ENCODE data around the gene NKX2-1.
"Not testable (repeated sequence)": the region's sequence is repeated elsewhere in the genome, so short reads cannot be mapped to it uniquely, and the experiment has no call there.

The NKX2-1 gene

DNA sequence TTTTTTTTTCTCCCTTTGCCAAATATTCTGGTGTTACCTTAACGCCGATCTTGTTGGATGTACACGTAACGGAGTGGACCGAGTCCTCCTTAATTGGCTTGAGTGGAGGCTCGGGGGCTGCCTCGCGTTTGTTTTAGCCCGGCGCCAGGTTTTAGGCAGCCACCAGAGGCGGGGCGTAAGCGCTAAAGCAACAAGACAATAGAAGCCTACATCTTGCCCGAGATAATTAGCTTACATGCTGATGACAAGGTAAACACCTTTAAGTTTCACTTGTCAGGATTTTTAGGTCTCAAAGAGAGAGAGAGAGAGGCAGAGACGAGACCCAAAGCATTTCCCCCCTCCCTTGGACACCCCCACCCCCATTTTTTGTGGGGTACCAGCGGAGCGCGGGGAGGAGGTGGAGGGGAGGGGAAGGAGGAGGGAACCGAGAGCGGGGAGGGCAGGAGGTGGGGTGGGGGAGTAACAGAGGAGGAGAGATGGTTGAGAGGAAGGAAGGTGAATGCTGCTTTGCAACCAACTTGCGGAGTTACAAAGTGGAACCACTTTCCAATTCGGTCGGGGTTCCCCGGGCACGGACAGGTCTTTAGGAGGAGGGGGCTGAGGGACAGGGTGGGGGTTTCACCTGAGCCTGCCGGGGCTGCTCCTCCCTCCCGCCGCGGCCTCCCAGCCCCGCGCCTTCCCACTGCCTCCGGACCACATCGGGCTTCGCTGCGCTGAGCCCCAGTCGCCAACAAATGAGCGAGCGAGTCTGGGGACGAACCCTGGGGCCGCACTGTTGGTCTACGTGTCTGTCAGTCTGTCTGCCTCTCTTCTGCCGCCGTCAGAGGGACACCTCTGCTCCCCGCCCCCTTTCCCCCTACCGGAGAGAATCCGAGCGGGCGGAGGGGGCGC is at the start of gene NKX2-1:
NKX2-1 (minus strand) TSS at position 802 of the 891 bp plus-strand sequence; CDS start at position 699, 103 bp downstream.
- DNase-seq = peak; percentile 82

DNA sequence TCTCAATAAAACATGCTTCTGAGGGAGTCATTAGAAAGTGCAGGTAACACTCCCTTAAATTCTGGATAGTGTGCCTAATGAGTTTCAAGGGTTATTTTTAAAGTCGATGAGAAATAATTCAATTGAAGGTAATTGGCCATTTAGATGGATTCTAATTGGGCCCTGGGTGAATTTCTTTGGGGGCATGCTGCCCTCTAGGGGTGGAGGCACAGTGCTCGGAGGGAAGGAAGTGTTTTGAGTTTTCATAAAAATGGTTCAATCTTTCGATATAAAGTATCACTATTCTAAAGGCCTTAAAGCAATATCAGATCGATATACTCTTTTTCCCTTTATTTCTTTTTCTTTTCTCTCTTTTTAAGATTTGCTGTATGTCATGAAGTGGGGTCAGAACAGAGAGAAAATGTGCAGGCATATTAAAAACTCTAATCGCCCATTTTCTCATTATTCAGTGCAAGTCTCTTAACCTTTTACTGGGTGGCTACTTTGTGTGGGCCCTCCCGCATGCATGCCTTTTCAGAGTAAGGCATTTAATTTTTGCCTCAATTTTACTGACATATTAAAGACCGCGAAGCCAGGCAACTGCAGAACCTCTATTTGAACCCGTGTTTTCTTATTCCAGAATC is 36.9 kb upstream of the NKX2-1 start:
- DNase-seq = peak; percentile 79

- DNase-seq = no peak
Measured at GRCh38 chr14:36555998-36556743, 36.1 kb upstream of the NKX2-1 start.

- peak; percentile 65 for DNase-seq
Measured at GRCh38 chr14:36553656-36554260, 33.7 kb upstream of the NKX2-1 start.

- DNase-seq = no peak
Measured at GRCh38 chr14:36550899-36551298, 30.9 kb upstream of the NKX2-1 start.

- not testable (repeated sequence) for DNase-seq
Measured at GRCh38 chr14:36544280-36544679, 24.2 kb upstream of the NKX2-1 start.

- DNase-seq = no peak
Measured at GRCh38 chr14:36538051-36538450, 18.0 kb upstream of the NKX2-1 start.

GRCh38 chr14:36529062-36529461 is 9.0 kb upstream of the NKX2-1 start:
- no peak for DNase-seq

GRCh38 chr14:36525746-36526099 is 5.7 kb upstream of the NKX2-1 start:
- no peak for DNase-seq

DNA sequence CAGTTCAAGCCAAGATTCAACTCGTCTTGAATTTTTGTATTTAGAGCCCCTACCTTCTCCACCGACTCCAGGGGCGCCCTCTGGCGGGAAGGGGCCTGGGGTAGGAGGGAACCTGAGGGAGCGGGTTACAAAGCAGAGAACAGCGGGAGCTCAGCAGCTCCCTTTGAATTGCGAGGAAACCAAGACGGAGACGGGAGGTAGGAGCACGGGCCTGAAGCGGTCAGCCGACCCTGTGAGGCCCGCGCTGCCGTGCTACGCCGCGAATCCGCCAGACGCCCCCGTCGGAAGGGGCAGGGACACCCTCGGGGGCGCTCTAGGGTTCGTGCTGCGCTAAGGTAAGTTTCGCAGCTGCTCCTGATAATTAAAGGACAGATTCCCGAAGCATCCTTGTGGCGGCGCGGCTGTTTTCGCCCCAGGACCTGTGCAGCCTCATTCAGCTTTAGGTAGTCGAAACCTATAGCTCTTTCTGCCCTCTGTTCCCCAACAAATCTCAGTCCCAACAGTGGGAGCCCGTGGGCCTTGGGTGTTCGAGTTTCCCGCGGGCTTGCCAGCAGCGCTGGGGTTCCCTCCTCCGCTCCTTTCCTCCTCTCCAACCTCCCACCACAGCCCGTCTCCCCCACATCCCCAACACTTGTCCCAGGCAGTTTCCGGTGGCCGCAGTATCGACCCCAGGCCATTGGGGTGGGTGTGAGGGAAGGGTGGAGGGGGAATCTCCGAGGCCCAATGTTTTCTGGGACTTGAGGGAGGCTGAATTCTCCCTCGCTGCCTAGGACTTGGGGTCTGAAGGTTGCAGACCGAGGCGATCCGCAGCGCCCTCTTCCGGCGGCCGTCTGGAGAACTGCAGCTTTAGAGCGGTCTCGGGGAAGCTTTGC is 5.1 kb upstream of the NKX2-1 start:
- DNase-seq = no peak

GRCh38 chr14:36524220-36524837 is 4.3 kb upstream of the NKX2-1 start:
- DNase-seq = no peak

- DNase-seq = no peak
Measured at GRCh38 chr14:36522972-36523715, 3.1 kb upstream of the NKX2-1 start.

DNA sequence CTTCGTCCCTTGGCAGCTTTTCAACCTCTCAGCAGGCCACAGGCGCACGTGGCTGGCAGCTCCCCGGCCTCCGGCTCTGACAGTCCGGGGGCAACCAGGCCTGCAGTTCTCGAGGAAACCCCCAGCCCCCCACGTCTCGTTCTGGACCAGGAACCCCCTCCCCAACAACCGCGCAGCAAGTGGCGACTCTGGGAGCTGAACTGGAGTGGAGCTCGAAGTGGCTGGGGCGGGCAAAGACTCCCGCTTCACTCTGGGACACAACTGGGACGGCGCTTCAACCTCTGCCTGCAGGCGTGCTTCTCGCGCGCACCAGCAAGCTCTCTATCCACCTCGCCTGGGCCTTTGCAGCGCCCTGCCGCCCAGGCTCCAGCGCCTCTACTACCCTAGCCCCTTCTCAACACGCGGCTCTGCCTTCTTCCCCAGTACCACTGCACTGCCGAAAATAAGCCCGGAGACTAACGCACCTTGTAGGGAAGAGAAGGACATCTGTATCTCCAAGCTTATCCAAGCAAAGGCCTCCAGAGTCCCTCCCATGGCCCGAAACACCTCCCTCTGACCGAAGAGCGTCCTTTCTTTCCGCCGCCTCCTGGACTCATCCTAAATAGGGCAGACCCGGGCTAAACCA is 2.4 kb upstream of the NKX2-1 start:
- no peak for DNase-seq

GRCh38 chr14:36521598-36522345 is 1.7 kb upstream of the NKX2-1 start:
- DNase-seq = no peak

DNA sequence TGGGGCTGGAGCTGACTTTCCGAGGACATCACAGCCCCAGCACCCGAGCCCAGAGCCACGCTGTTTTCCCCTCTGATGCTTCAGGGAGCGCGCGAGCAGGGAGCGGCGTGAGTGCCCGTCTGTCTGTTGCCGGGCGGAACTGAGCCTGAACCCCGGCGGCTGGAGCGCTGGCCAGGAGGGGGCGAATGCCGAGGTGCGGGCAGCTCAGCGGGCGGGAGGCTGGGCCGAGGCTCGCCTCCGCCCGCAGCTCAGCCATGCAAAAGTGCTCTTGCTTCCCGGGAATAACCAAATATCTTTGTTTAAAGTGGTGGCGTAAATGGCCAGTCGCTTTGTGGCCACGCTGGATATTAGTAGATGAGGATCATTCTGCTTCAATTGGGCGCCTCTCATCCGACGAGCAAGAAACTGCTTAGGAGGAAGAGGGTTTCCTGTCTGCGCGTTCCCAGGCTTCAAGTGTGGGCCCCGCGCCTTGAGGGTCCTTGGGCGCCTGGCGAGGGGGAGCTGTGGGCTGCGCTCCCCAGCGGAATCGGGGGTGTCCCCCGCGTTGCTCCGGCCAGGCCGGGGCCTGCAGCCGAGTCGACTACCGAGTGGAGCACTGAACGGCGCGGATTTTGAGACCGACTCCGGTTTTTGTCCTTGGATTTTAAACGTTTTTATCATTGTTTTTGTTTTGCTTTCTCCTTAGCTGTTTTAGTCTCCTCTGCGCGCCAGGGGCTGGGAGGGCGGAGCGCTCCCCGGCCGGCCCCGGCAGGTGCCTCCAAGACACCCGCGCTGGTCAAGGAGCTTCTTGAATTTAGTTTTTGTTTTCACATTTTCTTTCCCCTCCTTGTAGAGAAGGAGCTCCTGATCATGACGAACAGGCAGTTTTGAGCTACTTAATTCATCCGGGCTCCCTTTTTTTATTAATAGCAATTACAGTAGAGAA is 831 bp upstream of the NKX2-1 start:
- DNase-seq = peak; percentile 41

DNA sequence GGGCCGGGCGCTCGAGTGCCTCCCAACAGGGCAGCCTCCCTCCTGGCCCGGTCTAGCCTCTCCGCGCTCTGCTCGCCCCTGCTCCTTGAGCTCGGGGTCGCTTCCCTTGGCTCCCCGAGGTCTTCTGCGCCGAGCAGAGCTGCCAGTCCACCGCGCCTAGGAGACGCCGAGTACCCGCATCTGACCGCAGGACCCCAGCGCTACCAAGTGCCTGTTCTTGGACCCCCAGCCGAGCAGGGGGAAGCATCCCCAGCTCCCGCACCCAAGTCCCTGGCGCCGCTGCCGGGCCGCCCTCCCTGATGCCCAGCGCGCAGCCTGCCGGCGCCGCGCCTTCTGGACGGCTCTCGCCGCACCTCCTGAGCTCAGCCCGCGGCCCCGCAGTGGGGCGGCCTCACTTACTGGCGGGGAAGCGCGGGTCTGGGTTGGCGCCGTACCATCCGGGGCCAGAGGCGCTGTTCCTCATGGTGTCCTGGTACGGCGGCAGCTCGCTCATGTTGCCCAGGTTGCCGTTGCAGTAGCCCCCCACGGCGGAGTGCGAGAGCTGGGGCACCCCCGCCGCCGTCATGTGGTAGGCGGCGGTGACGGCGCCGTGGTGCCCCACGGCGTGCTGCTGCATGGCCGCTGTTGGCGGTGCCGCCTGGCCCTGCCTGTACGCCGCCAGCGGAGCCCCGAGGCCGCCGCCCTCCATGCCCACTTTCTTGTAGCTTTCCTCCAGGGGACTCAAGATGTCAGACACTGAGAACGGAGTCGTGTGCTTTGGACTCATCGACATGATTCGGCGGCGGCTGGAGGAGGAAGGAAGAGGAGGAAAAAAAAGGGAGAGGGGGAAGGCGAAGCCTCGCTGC is 1.2 kb downstream of the NKX2-1 start:
- no peak for DNase-seq

DNA sequence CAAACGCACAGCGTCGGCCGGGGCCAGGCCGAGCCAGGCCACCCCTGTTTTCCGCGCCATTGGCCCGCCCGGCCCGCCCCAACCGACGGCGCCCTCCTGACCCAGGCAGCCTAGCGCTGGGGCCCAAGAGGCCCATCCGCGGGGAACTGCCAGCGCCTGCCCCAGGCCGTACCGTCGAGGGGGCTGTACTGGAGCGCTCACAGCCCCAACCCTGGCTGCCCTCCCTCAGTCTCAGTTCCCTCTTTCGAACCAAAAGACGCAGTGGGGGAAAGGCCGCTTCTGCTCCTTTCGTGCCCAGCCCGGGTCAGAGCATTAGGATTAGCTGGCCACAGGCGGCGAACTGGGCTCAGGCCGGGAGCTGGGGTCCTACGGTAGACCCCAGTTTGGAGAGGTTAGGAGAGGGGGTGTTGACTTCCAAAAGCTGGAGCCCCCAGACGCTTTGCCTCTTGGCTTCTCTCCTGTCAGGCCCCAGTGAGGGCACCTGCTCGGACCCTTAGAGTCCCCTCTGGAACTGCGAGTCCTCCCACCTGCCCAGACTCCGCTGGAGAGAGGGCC is 1.9 kb downstream of the NKX2-1 start:
- DNase-seq = no peak
